A673 (cell line): Measurements from ENCODE around the gene SNTB2. TPM values are rescaled to one million over a fixed set of nuclear protein-coding genes. Genes with fewer than 3 reads are reported as not detected.

Source experiments
- BruUV-seq: library from RNA; stranded (reverse); fragments of 400-500 nt; replicated peaks from 2 replicates; lab custom pipeline; 2021; lab: Mats Ljungman, UMichigan
- CTCF ChIA-PET: fragments of 300-600 bp; sonication (Branson Sonifier 250); formaldehyde crosslinking; loops from one replicate; lab custom pipeline; 2022; ENCODE audit warnings: antibody characterized with exemption; lab: Charles Lee
- POLR2A ChIA-PET: fragments of 300-600 bp; sonication (Branson Sonifier 250); formaldehyde crosslinking; loops from one replicate; lab custom pipeline; 2022; ENCODE audit warnings: antibody characterized with exemption; ENCODE audit not compliant: low non-redundant PET; lab: Charles Lee
- DNase-seq: peaks from one replicate; pipeline ENCODE4 v3.0.0-alpha.2; 2015; ENCODE audit warnings: low spot score
- H3K27ac ChIP-seq: fragments of 200-600 bp; sonication (generic); 2 replicates; pipeline ENCODE4 v1.5.1; 2016; ENCODE audit warnings: mixed run types, low read depth, mild to moderate bottlenecking, mixed read lengths, antibody characterized with exemption, low read length; ENCODE audit not compliant: poor library complexity, severe bottlenecking
- H3K27me3 ChIP-seq: fragments of 200-600 bp; sonication (generic); replicated peaks from 2 replicates; pipeline ENCODE4 v1.6.1; 2017; ENCODE audit warnings: mixed run types, low read depth, mild to moderate bottlenecking, mixed read lengths, antibody characterized with exemption, low read length; ENCODE audit not compliant: insufficient read depth, poor library complexity
- H3K36me3 ChIP-seq: fragments of 200-600 bp; sonication (generic); 2 replicates; pipeline ENCODE4 v1.6.1; 2016; ENCODE audit warnings: mixed run types, mild to moderate bottlenecking, mixed read lengths, antibody characterized with exemption, low read length; ENCODE audit not compliant: insufficient read depth, poor library complexity, severe bottlenecking
- H3K4me1 ChIP-seq: fragments of 200-600 bp; sonication (generic); 2 replicates; pipeline ENCODE4 v1.6.1; 2017; ENCODE audit warnings: mixed run types, mild to moderate bottlenecking, mixed read lengths, antibody characterized with exemption, low read length; ENCODE audit not compliant: insufficient read depth, poor library complexity, severe bottlenecking
- H3K4me3 ChIP-seq: fragments of 200-600 bp; sonication (generic); 2 replicates; pipeline ENCODE4 v1.5.1; 2016; ENCODE audit warnings: low read depth, mixed run types, mild to moderate bottlenecking, mixed read lengths, low read length; ENCODE audit not compliant: poor library complexity, severe bottlenecking
- H3K9me3 ChIP-seq: fragments of 200-600 bp; sonication (generic); 2 replicates; pipeline ENCODE4 v1.6.1; 2016; ENCODE audit warnings: mixed run types, low read depth, mild to moderate bottlenecking, mixed read lengths, antibody characterized with exemption, low read length; ENCODE audit not compliant: poor library complexity, severe bottlenecking
- CTCF ChIP-seq: fragments of 300-800, 200-600 bp; sonication (generic); conservative IDR thresholded peaks from 2 replicates; pipeline ENCODE4 v1.5.1; 2017; ENCODE audit warnings: low read depth, mild to moderate bottlenecking, antibody characterized with exemption, low read length, moderate library complexity, mixed read lengths
- EZH2 ChIP-seq: fragments of 200-600 bp; sonication (generic); IDR thresholded peaks from 2 replicates; pipeline ENCODE4 v1.6.1; 2017; ENCODE audit warnings: borderline replicate concordance, low read depth, mild to moderate bottlenecking, mixed read lengths, antibody characterized with exemption, low read length; ENCODE audit not compliant: poor library complexity, severe bottlenecking
- intact Hi-C: fragments of 100-400 bp; cut with micrococcal nuclease; formaldehyde crosslinking; loops from one replicate; pipeline ENCODE4 v1.10.0; 2022; ENCODE audit not compliant: unreplicated experiment
- total RNA-seq: library from RNA; stranded (reverse); gene quantifications from 2 replicates; pipeline ENCODE4 v1.2.3, GENCODE V29; 2021

Gene SNTB2
- total RNA-seq, 1 experiment from 2014 or later: 49.3 TPM

GRCh38 chr16:69314534-69314933 lies 127.6 kb downstream of the SNTB2 start:
- POLR2A ChIA-PET: no interaction called here
- intact Hi-C loops: no loop called here
- Histone ChIP-seq H3K36me3 (peaks cover 50% of the 10 kb centered on the region), H3K27me3 (no peaks in the 10 kb centered on the region), H3K27ac (peak overlapping the region; percentile 50), H3K4me3 (no peak overlapping the region), H3K9me3 (no peaks in the 10 kb centered on the region), H3K4me1 (no peaks in the 10 kb centered on the region)
- no peak for DNase-seq
- no peak for TF ChIP-seq EZH2
- no peak for TF ChIP-seq CTCF
- CTCF ChIA-PET: no interaction called here
- BruUV-seq: no TSS peak

GRCh38 chr16:69315486-69316311 lies 128.7 kb downstream of the SNTB2 start:
- H3K4me1 ChIP-seq: no peaks in the 10 kb centered on the region
- peak overlapping the region; percentile 37 for H3K27ac ChIP-seq
- DNase-seq: no peak
- POLR2A ChIA-PET: no interaction called here
- H3K4me3 ChIP-seq: no peak overlapping the region
- no peaks in the 10 kb centered on the region for H3K9me3 ChIP-seq
- H3K27me3 ChIP-seq: no peaks in the 10 kb centered on the region
- no TSS peak for BruUV-seq
- intact Hi-C loops: no loop called here
- CTCF ChIA-PET: interaction anchor here (0.6 kb wide), 1 partner anchor 87 kb away, joined by 6 read pairs; no protein-coding TSS in a partner anchor
- TF ChIP-seq CTCF (no peak), EZH2 (no peak)
- peaks cover 62% of the 10 kb centered on the region for H3K36me3 ChIP-seq

- no peaks in the 10 kb centered on the region for H3K9me3 ChIP-seq
- no peaks in the 10 kb centered on the region for H3K4me1 ChIP-seq
- no TSS peak for BruUV-seq
- TF ChIP-seq CTCF (no peak), EZH2 (no peak)
- ChIA-PET POLR2A (no interaction called here), CTCF (interaction anchor here (0.6 kb wide), 1 partner anchor 86 kb away, joined by 6 read pairs; no protein-coding TSS in a partner anchor)
- peak overlapping the region; percentile 37 for H3K27ac ChIP-seq
- no peak overlapping the region for H3K4me3 ChIP-seq
- H3K27me3 ChIP-seq: no peaks in the 10 kb centered on the region
- DNase-seq: no peak
- intact Hi-C loops: no loop called here
- peaks cover 71% of the 10 kb centered on the region for H3K36me3 ChIP-seq
Observed at GRCh38 chr16:69316595-69317034, 129.7 kb downstream of the SNTB2 start.
